Lung (tissue), 12 donors: ENCODE results near the gene SELENOS. TPM values are rescaled to one million over a fixed set of nuclear protein-coding genes. Genes with fewer than 3 reads are reported as not detected.

ENCODE experiments used
- ATAC-seq: fragments of 200-7000 bp; cut with Tn5 transposase; one replicate; pipeline ENCODE4 v1.9.1; 2020; ENCODE audit warnings: moderate number of reproducible peaks; ENCODE audit not compliant: insufficient read depth, low FRiP score
- DNase-seq, 3 donors: peaks; one replicate each; pipeline ENCODE4 v3.0.0-alpha.2; 2013 to 2017
- H3K27ac ChIP-seq, 2 donors: one replicate each; pipeline ENCODE4 v1.5.1; 2013; ENCODE audit warnings: mild to moderate bottlenecking in 2 of 2, moderate library complexity in 2 of 2, control low read depth in 1 of 2, inconsistent platforms in 1 of 2, low read depth in 1 of 2, low read length in 1 of 2
- H3K27me3 ChIP-seq, 3 donors: one replicate each; pipeline ENCODE4 v1.5.1; 2013; ENCODE audit warnings: low read length in 2 of 3; ENCODE audit not compliant: control insufficient read depth in 3 of 3, insufficient read depth in 3 of 3
- H3K36me3 ChIP-seq, 4 donors: one replicate each; pipeline ENCODE4 v1.5.1; 2013; ENCODE audit warnings: low read length in 4 of 4, mild to moderate bottlenecking in 1 of 4, moderate library complexity in 1 of 4; ENCODE audit not compliant: control insufficient read depth in 4 of 4, insufficient read depth in 4 of 4
- H3K4me1 ChIP-seq, 5 donors: one replicate each; pipeline ENCODE4 v1.5.1; 2013; ENCODE audit warnings: low read length in 5 of 5, mild to moderate bottlenecking in 2 of 5, moderate library complexity in 1 of 5; ENCODE audit not compliant: control insufficient read depth in 5 of 5, insufficient read depth in 5 of 5
- H3K4me3 ChIP-seq: one replicate; pipeline ENCODE4 v1.5.1; 2013; ENCODE audit warnings: mild to moderate bottlenecking, control low read depth, moderate library complexity
- H3K9ac ChIP-seq, 2 donors: one replicate each; pipeline ENCODE4 v1.5.1; 2013; ENCODE audit warnings: low read length in 2 of 2, control low read depth in 1 of 2; ENCODE audit not compliant: insufficient read depth in 1 of 2
- H3K9me3 ChIP-seq, 4 donors: one replicate each; pipeline ENCODE4 v1.5.1; 2013; ENCODE audit warnings: low read length in 3 of 4, mild to moderate bottlenecking in 1 of 4, moderate library complexity in 1 of 4; ENCODE audit not compliant: control insufficient read depth in 4 of 4, insufficient read depth in 3 of 4
- CTCF ChIP-seq: IDR thresholded peaks from 2 replicates; pipeline ENCODE4 v1.5.1; 2012; ENCODE audit warnings: mild to moderate bottlenecking; ENCODE audit errors: control extremely low read depth, extremely low read depth
- WGBS, 2 donors: extraction: QIAGEN DNeasy Blood & Tissue Kit; methylation state at CpG; one replicate each; pipeline ENCODE4 v1.1.7; 2013; 5-methylcytosine and 5-hydroxymethylcytosine counted together
- polyA plus RNA-seq, 2 donors: library from polyadenylated mRNA; stranded (reverse); fragments of 200-250 nt; gene quantifications; one replicate each; pipeline ENCODE4 v1.2.1, GENCODE V29; 2013
- total RNA-seq, 2 donors: library from RNA; depleted of rRNA in 1 of 2; stranded (reverse); fragments of >200 nt in 1 of 2; gene quantifications; one replicate each; pipeline ENCODE4 v1.2.1, GENCODE V29; 2014 to 2021
- donor health status: control.
- donor health status: control.
- donor health status: Bipolar disorder and iron deficiency.
- donor health status: healthy.
- donor health status: DM: yes; HTN: yes; CAD: no.

The SELENOS gene
- total and polyA plus RNA-seq, 4 donors, result 41.7 to 158 (median 81.9) TPM

GRCh38 chr15:101267320-101268104 lies 9.8 kb downstream of the SELENOS start:
- Histone ChIP-seq H3K9me3 (no peaks in the 10 kb centered on the region), H3K36me3 (peaks cover 19 to 25% (median 20%) of the 10 kb centered on the region in 4 donors), H3K27ac (peak overlapping the region in 1 of 2 donors; percentile 65), H3K4me1 (peaks cover 0 to 8% (median 6%) of the 10 kb centered on the region in 5 donors), H3K4me3 (no peak overlapping the region), H3K27me3 (no peaks in the 10 kb centered on the region), H3K9ac (peak overlapping the region in 1 of 2 donors; percentile 23)
- ATAC-seq (no peak), DNase-seq (no peak)
- no peak for TF ChIP-seq CTCF
- WGBS, 2 donors, result 67 to 73% methylated on average over 18 of the region's 18 CpGs

DNA sequence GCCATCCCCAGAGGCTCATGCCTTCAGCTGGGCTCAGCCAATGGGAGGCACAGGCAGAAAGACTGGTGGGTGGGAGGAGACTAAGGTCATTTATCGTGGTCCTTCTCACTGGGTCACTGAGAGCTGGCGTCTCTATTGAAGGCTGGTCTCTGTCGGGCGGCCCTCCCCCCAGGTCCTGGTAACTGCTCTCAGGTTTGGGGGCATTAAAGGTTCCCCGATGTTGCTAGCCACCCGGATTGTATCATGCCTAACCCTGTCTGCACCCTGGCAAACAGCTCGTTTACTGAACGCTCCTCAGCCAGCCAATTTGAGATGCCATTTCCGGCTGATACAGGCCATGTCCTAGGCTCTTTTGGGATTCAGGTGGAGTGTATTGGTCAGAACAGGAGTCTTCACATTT lies 10.5 kb downstream of the SELENOS start:
- H3K36me3 ChIP-seq, result peaks cover 12 to 21% (median 15%) of the 10 kb centered on the region in 4 donors
- DNase-seq, result no peak
- no peaks in the 10 kb centered on the region for H3K9me3 ChIP-seq
- no peaks in the 10 kb centered on the region for H3K27me3 ChIP-seq
- peak overlapping the region in 1 of 2 donors; percentile 33 for H3K27ac ChIP-seq
- no peak for TF ChIP-seq CTCF
- H3K4me1 ChIP-seq, result peaks cover 0 to 8% (median 6%) of the 10 kb centered on the region in 5 donors
- no peak overlapping the region for H3K9ac ChIP-seq
- no peak for ATAC-seq
- no peak overlapping the region for H3K4me3 ChIP-seq
- 73 to 82% methylated on average over 9 of the region's 9 CpGs for WGBS, 2 donors

DNA sequence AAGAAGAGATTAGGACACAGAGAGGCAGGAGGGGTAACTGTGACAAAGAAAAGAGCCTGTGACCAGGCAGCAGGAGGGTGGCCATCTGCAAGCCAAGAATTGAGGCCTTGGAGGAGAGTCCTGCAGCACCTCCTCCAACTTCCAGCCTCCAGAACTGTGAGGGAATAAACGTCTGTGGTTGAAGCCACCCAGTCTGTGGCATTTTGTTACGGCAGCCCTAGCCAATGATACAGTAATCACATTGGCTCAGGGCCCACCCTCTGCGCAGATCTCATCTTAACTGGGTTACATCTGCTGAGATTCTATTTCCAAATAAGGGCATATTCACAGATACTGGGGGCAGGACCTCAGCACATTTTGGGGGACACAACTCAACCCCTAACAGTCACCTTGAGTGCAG lies 11.3 kb downstream of the SELENOS start:
- DNase-seq, result no peak
- no peak overlapping the region for H3K4me3 ChIP-seq
- TF ChIP-seq CTCF, result no peak
- peaks cover 6 to 14% (median 10%) of the 10 kb centered on the region in 4 donors for H3K36me3 ChIP-seq
- WGBS, 2 donors, result 66 to 71% methylated on average over 3 of the region's 3 CpGs
- H3K27me3 ChIP-seq, result no peaks in the 10 kb centered on the region
- no peak overlapping the region for H3K9ac ChIP-seq
- no peak for ATAC-seq
- no peak overlapping the region for H3K27ac ChIP-seq
- H3K9me3 ChIP-seq, result no peaks in the 10 kb centered on the region
- peaks cover 0 to 8% (median 6%) of the 10 kb centered on the region in 5 donors for H3K4me1 ChIP-seq
